Calu3 (cell line): ENCODE results near the gene CCND3. TPM values are rescaled to one million over a fixed set of nuclear protein-coding genes. Genes with fewer than 3 reads are reported as not detected.

ENCODE experiments used
- BruUV-seq: library from RNA; stranded (reverse); fragments of 400-500 nt; replicated peaks from 2 replicates; lab custom pipeline; 2021; lab: Mats Ljungman, UMichigan
- CTCF ChIA-PET: fragments of 300-600 bp; sonication (Branson Sonifier 250); formaldehyde crosslinking; loops from one replicate; lab custom pipeline; 2022; ENCODE audit warnings: antibody characterized with exemption; lab: Charles Lee
- DNase-seq: peaks from one replicate; pipeline ENCODE4 v3.0.0; 2022
- H3K27ac Mint-ChIP-seq: one replicate; pipeline ENCODE4 v1.8.0; 2022; ENCODE audit warnings: mixed read lengths; ENCODE audit not compliant: unreplicated experiment
- H3K27me3 Mint-ChIP-seq: one replicate; pipeline ENCODE4 v1.8.0; 2022; ENCODE audit warnings: mixed read lengths; ENCODE audit not compliant: unreplicated experiment
- H3K36me3 Mint-ChIP-seq: one replicate; pipeline ENCODE4 v1.8.0; 2022; ENCODE audit warnings: mild to moderate bottlenecking, moderate library complexity, mixed read lengths; ENCODE audit not compliant: insufficient read depth, unreplicated experiment
- H3K4me1 Mint-ChIP-seq: one replicate; pipeline ENCODE4 v1.8.0; 2022; ENCODE audit warnings: mild to moderate bottlenecking, low read depth, mixed read lengths; ENCODE audit not compliant: unreplicated experiment
- H3K4me3 Mint-ChIP-seq: one replicate; pipeline ENCODE4 v1.8.0; 2022; ENCODE audit warnings: mild to moderate bottlenecking, low read depth, moderate library complexity, mixed read lengths; ENCODE audit not compliant: unreplicated experiment
- H3K9me3 Mint-ChIP-seq: one replicate; pipeline ENCODE4 v1.8.0; 2022; ENCODE audit warnings: low read depth, mixed read lengths; ENCODE audit not compliant: unreplicated experiment
- CTCF ChIP-seq: fragments of 200-600 bp; IDR thresholded peaks from one replicate; pipeline ENCODE4 v1.8.0; 2022; ENCODE audit warnings: antibody characterized with exemption; ENCODE audit not compliant: unreplicated experiment
- intact Hi-C: fragments of 100-400 bp; cut with micrococcal nuclease; formaldehyde crosslinking; loops from one replicate; pipeline ENCODE4 v1.10.0; 2022; ENCODE audit not compliant: unreplicated experiment
- total RNA-seq: library from RNA; stranded (reverse); gene quantifications from 2 replicates; pipeline ENCODE4 v1.2.3, GENCODE V29; 2022

The CCND3 gene
- total RNA-seq, 1 experiment from 2014 or later: 77.4 TPM

- CTCF ChIA-PET: interaction anchor here (0.8 to 1.0 kb wide), 2 partner anchors 29 to 198 kb away, joined by 3 read pairs; no protein-coding TSS in a partner anchor
- Mint-ChIP-seq H3K9me3 (no peaks in the 10 kb centered on the region), H3K27me3 (no peaks in the 10 kb centered on the region), H3K36me3 (peaks cover 6% of the 10 kb centered on the region), H3K27ac (no peak overlapping the region), H3K4me1 (peaks cover 32% of the 10 kb centered on the region), H3K4me3 (no peak overlapping the region)
- BruUV-seq: no TSS peak
- intact Hi-C loops: loop anchor here (2.0 kb wide), 1 partner anchor 23 kb away; no protein-coding TSS in a partner anchor
- no peak for TF ChIP-seq CTCF
- DNase-seq: no peak
Measured at GRCh38 chr6:41965429-41966213, 24.0 kb upstream of the CCND3 start.

GRCh38 chr6:41964201-41964887 is 22.7 kb upstream of the CCND3 start:
- H3K27ac Mint-ChIP-seq: no peak overlapping the region
- no peak overlapping the region for H3K4me3 Mint-ChIP-seq
- H3K36me3 Mint-ChIP-seq: peaks cover 6% of the 10 kb centered on the region
- CTCF ChIA-PET: no interaction called here
- BruUV-seq: no TSS peak
- intact Hi-C loops: no loop called here
- H3K9me3 Mint-ChIP-seq: no peaks in the 10 kb centered on the region
- no peak for DNase-seq
- H3K4me1 Mint-ChIP-seq: peaks cover 27% of the 10 kb centered on the region
- TF ChIP-seq CTCF: no peak
- H3K27me3 Mint-ChIP-seq: no peaks in the 10 kb centered on the region

GRCh38 chr6:41963371-41963770 is 21.8 kb upstream of the CCND3 start:
- TF ChIP-seq CTCF: no peak
- no peak overlapping the region for H3K4me3 Mint-ChIP-seq
- BruUV-seq: no TSS peak
- peaks cover 6% of the 10 kb centered on the region for H3K36me3 Mint-ChIP-seq
- intact Hi-C loops: no loop called here
- no peaks in the 10 kb centered on the region for H3K27me3 Mint-ChIP-seq
- peaks cover 27% of the 10 kb centered on the region for H3K4me1 Mint-ChIP-seq
- H3K9me3 Mint-ChIP-seq: no peaks in the 10 kb centered on the region
- H3K27ac Mint-ChIP-seq: no peak overlapping the region
- DNase-seq: no peak
- CTCF ChIA-PET: no interaction called here

- no peaks in the 10 kb centered on the region for H3K9me3 Mint-ChIP-seq
- peaks cover 17% of the 10 kb centered on the region for H3K4me1 Mint-ChIP-seq
- CTCF ChIA-PET: interaction anchor here (0.7 kb wide), 1 partner anchor 53 kb away, joined by 4 read pairs; no protein-coding TSS in a partner anchor
- DNase-seq: no peak
- intact Hi-C loops: no loop called here
- no peaks in the 10 kb centered on the region for H3K27me3 Mint-ChIP-seq
- no peak overlapping the region for H3K4me3 Mint-ChIP-seq
- BruUV-seq: no TSS peak
- H3K36me3 Mint-ChIP-seq: no peaks in the 10 kb centered on the region
- H3K27ac Mint-ChIP-seq: no peak overlapping the region
- TF ChIP-seq CTCF: no peak
Measured at GRCh38 chr6:41960028-41960427, 18.4 kb upstream of the CCND3 start.
